Neural progenitor cell (in vitro differentiated cells): Measurements from ENCODE around the gene MMEL1.

Experiments
- EZH2 ChIP-seq: fragments of 200-600 bp; sonication (generic); IDR thresholded peaks from 2 replicates; pipeline ENCODE4 v1.6.1; 2017; ENCODE audit warnings: antibody characterized with exemption, mild to moderate bottlenecking, moderate library complexity
- EZH2phosphoT487 ChIP-seq: fragments of 200-600 bp; sonication (generic); IDR thresholded peaks from 2 replicates; pipeline ENCODE4 v1.6.1; 2017; ENCODE audit warnings: antibody characterized with exemption
- TF ChIP-seq, protein P1 (sequence below): fragments of 200-600 bp; sonication (generic); IDR thresholded peaks from 2 replicates; pipeline ENCODE4 v1.5.1; 2017; ENCODE audit warnings: antibody characterized with exemption, mild to moderate bottlenecking

DNA sequence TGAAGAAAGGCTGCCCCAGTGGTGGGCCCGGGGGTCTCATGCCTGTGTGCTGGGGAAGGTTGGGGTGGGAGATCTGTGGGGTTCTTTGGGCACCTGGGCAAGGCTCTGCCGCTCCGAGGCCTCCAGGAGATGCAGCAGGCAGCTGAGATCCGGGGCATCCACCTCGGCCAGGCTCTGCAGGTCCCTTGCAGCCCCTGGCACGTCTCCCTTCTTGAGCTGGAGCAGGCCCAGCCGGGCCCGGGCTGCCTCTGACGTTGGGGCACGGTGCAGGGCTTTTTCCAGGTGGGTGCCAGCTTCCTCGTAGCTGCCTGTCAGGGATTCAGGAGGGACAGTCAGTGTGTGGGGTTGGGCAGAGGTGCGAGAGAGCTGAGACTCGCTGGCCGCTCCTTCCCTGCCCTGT, 11.4 kb upstream of the MMEL1 start:
- TF ChIP-seq, protein P1, sequence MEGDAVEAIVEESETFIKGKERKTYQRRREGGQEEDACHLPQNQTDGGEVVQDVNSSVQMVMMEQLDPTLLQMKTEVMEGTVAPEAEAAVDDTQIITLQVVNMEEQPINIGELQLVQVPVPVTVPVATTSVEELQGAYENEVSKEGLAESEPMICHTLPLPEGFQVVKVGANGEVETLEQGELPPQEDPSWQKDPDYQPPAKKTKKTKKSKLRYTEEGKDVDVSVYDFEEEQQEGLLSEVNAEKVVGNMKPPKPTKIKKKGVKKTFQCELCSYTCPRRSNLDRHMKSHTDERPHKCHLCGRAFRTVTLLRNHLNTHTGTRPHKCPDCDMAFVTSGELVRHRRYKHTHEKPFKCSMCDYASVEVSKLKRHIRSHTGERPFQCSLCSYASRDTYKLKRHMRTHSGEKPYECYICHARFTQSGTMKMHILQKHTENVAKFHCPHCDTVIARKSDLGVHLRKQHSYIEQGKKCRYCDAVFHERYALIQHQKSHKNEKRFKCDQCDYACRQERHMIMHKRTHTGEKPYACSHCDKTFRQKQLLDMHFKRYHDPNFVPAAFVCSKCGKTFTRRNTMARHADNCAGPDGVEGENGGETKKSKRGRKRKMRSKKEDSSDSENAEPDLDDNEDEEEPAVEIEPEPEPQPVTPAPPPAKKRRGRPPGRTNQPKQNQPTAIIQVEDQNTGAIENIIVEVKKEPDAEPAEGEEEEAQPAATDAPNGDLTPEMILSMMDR: no peak
- no peak for TF ChIP-seq EZH2
- TF ChIP-seq EZH2phosphoT487: no peak
